ENCODE results near the gene UGT2B17.
"Not testable (repeated sequence)": the region's sequence is repeated elsewhere in the genome, so short reads cannot be mapped to it uniquely, and the experiment has no call there.

UGT2B17 gene

DNA sequence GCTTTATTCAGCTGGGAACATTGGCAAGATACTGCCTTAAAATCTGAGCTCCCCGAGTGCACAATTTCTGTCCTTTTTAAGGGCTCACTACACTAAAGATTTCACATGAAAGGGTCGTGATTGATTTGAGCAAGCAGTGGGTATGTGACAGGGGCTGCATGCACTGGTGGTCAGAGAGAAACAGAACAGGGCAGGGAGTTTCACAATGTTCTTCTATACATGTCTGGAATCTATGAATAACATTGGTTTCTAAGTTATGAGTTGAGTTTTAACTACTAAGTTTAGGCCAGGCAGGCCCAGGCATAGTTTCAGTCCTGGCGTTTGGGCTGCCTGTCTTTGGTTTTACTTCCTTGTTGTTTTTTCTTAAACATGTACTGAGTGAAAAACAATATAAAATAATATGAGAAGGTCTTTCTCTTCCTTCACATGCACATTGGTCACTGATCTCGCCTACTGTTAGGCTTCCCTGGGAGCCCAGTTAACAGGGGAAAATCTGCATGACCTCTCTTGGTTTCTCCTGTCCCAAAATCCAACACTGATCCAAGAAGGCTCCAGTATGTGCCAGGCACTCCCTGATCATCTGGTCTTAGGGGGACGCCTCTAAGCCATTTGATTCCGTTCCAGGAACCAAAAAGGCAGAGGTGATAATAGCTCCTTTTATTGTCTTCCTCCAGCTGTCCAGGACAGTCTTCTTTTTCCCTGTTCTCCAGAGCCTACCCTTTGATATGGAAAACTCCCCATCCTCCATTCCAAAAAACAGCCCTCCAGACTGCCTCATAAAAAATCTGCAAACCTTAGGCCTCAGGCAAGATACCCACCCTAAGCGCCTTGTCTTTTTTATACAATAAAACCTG, at the start of gene UGT2B17:
Gene UGT2B17, minus strand, starts transcription at position 51 of the 854 bp plus-strand sequence. CDS start 7,838 bp downstream, outside the sequence.
- no peak for DNase-seq (ENCODE audit: low read depth)

DNA sequence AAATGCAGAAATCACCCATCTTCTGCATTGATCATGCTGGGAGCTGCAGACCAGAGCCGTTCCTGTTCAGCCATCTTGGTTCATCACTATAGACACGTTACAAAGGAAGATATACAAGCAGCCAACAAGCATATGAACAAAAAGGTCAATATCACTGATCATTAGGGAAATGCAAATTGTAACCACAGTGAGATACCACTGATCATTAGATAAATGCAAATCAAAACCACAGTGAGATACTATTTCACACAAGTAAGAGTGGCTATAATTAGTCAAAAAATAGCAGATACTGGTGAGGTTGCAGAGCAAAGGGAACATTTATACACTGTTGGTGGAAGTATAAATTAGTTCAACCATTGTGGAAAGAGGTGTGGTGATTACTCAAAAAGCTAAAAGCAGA, 46.6 kb upstream of the UGT2B17 start:
- DNase-seq (ENCODE audit: low read depth) = not testable (repeated sequence)

DNA sequence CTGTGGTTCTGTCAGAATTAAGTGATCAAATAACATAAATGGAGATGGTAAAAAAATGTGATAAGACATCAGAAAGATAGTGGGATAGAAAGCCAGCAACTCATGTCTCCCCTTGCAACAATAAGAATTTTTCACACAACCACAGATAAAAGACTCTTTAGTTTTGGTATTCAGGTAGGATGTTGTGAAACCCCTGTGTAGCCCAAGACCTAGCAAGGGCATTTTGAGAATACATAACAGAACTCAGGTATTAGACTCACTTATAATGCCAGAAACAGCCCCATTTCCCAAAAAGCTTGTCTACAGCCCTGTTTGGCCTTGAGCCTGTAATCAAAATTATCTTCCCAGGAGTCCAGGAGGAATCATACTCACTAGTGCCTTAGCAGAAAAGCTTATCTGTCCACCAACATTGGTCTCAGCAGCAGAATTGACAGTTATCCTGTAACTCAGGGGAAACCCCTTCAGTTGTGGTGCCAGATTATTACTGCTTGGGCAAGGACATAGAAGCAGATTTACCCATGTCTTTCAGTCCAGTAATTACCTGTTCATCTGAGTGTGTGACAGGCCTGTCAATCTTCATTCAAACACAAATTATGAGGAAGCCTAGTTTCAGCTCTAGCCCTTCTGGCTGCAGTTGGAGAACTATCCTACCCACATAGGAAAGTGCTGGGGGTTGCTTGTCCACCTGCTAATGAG, 41.0 kb upstream of the UGT2B17 start:
- DNase-seq (ENCODE audit: low read depth) = no peak

- DNase-seq (ENCODE audit: low read depth) = no peak
Measured at GRCh38 chr4:68615699-68616422, 39.7 kb upstream of the UGT2B17 start.

DNA sequence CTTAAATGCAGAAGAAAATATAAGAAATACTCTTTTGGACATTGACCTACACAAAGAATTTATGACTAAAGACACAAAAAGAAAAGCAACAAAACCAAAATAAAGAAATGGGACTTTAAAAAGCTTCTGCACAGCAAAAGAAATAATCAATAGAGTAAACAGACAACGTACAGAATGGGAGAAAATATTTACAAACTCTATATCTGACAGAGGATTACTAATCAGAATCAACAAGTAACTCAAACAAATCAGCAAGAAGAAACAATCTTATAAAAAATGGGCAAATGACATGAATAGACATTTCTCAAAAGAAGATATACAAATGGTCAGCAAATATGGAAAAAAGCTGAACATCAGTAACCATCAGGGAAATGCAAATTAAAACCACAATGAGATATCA, 37.6 kb upstream of the UGT2B17 start:
- no peak for DNase-seq (ENCODE audit: low read depth)

- no peak for DNase-seq (ENCODE audit: low read depth)
Measured at GRCh38 chr4:68606240-68606639, 30.1 kb upstream of the UGT2B17 start.

DNA sequence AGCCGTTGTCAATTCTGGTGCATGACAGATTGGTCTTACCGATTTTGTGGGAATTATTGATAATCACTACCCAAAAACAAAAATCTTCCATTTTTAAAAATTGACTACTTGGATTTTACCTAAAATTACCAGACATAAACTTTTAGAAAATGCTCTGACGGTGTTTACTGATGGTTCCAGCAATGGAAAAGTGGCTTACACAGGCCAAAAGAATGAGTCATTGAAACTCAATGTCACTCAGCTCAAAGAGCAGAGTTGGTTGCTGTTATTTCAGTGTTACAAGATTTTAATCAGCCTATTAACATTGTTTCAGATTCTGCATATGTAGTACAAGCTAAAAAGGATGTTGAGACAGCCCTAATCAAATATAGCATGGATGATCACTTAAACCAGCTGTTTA, 23.0 kb upstream of the UGT2B17 start:
- DNase-seq (ENCODE audit: low read depth) = no peak

DNA sequence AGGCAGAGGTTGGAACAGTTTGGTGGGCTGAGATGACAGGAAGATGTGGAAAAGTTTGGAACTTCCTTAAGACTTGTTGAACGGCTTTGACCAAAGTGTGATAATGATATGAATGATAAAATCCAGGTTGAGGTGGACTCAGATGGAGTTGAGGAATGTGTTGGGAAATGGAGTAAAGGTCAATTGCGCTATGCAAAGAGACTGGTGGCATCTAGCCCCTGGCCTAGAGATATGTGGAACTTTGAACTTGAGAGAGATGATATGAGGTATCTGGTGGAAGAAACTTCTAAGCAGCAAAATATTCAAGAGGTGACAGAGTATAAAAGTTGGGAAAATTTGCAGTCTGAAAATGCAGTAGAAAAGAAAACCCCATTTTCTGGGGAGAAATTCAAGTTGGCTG, 21.4 kb upstream of the UGT2B17 start:
- no peak for DNase-seq (ENCODE audit: low read depth)

DNA sequence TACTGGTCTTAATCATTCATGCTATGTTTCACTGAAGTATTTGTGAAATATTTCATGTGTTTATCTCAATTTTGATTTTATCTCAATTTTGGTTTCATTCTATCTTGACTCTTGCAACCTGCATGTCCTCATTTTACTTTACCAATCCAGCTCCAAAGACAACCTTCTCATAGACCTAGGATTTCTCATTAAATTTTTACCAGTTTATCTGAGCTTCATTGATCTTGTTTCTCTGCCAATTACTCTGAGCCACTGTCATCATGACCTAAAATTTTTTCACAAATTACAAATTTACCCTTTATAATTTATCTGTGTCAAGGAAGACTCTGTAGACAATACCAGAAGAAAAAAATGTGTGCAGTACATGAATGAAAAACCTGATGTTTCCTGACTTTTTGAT, 18.6 kb upstream of the UGT2B17 start:
- DNase-seq (ENCODE audit: low read depth) = no peak

DNA sequence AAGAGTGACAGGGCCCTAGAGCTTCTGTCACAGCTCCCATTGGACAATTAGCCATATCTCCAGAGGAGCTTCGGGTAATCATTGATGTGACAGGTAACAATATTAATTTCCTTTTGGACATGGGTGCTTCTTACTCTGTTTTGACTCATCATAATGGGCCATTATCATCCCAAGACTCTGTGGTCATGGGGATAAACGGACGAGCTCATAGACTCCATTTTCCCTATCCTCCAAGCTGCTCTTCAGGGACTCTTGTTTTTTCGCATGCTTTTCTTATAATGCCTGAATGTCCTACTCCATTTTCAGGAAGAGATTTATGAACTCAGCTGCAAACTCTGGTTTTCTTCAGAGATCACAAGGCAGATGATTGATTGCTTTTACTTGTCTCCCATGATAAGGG, 17.0 kb upstream of the UGT2B17 start:
- no peak for DNase-seq (ENCODE audit: low read depth)

DNA sequence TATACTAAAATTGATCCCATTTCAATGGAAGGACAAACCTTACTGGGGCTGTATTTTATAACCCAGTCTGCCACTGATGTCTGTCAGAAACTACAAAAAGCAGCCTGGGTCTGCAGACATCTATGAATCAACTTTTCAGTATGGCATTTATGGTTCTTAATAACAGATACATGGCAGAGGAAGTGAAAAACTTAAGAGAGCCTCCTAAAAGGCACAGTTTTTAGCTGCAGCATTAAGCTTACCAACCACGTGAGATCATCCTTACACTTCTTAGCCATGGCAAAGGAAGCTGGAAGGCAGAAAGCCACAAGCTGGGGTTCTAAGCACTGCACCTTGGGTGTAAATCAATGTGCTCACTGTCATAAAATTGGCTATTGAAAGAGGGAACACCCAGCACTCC, 16.6 kb upstream of the UGT2B17 start:
- no peak for DNase-seq (ENCODE audit: low read depth)

DNA sequence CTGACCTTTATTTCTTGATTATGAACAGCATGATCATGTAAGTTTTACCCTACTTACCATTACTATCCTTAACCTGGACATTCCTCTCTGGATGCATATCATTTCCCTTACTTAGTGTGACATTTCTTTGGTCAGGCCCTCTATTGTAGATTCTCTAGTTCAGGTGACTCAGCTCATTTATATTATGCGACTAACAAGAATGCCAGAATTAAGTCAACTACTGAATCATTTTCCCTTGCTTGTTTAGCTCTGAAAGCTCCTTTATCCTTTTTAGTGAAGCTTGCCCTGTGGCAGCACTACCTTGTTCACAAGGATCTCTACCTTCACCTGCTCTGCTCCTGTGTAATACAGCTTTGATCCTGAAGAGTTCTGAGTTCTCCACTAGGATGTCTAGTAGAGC, 15.1 kb upstream of the UGT2B17 start:
- DNase-seq (ENCODE audit: low read depth) = no peak

DNA sequence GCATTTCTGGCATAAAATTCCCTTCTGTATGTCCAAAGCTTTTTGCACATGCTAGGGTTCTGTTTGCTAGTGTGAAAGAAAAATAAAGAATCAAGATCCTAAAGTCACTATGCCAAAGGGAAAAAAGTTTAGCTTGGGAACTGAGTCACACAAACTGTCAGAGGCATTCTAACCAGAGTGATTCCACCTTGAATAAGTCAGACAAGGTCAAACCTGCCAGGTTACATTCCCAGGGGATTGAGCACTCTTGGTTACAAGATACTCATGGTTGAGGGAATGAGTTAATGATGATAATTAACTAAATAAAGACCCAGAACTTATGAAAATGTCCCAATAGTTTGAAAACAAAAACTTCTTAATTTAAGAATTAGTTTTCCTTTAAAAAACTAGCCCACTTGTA, 13.7 kb upstream of the UGT2B17 start:
- DNase-seq (ENCODE audit: low read depth) = no peak

DNA sequence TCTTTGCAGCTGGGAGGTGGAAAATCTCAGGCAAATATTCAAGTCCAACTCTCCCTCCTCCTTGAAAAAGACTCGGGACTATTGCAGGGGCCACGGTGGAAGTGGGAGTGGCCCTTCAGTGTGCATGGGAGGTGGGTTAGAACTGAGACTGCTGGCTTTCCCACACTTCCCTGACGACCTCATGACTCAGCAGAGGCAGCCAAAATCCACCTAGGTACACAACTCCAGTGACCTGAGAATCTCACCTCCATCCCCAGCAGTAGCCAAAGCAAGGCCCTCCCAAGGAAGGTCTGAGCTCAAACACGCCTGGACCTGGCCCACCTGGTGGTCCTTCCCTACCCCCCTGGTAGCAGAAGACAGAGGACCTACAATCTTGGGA, 6.2 kb upstream of the UGT2B17 start:
- no peak for DNase-seq (ENCODE audit: low read depth)

- no peak for DNase-seq (ENCODE audit: low read depth)
Measured at GRCh38 chr4:68581383-68582338, 5.5 kb upstream of the UGT2B17 start.

DNA sequence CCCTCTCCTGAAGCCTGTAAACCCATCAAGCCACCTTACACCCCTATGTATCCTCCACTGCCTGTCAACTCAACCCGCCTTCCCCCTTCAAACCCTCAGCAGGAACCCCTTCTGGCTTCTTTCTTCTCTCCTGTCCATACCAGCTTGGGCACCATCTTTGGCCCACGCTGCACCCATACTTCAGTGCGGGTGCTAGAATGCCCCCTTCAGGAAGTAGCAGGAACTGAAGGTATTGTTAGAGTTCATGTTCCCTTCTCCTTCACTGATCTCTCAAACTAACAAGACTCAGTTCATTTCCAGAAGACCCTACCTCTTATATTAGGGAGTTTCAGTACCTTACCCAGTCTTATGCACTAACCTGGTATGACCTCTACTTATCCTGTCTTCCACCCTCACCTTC, 1.5 kb upstream of the UGT2B17 start:
- DNase-seq (ENCODE audit: low read depth) = no peak

- not testable (repeated sequence) for DNase-seq (ENCODE audit: low read depth)
Measured at GRCh38 chr4:68575636-68576035, 486 bp downstream of the UGT2B17 start.

GRCh38 chr4:68575081-68575480, 1.0 kb downstream of the UGT2B17 start:
- no peak for DNase-seq (ENCODE audit: low read depth)

DNA sequence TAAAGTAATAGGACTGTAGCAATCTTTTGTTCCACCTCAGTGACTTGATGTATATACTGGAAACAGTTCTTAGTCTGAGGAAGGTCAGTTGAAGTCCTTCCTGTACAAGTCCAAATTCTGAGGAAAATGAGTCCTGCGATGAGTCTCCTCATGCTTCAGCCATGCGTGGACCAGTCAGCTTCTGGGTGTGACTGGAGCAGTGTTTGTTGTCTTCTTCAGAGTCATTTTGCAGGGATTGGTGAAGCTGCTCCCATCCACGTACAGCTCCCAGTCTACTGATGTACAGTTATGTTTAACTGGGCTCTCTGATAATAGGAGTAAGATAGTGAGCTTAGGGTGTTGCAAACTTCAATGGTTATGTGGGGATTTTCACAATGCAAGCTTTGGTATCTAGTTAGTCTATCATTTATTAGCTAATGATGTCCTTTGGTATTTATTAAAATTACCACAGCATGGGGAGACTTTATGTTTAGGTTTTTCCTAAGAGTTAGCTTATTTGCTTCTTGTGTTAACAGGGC, 3.4 kb downstream of the UGT2B17 start:
- no peak for DNase-seq (ENCODE audit: low read depth)

DNA sequence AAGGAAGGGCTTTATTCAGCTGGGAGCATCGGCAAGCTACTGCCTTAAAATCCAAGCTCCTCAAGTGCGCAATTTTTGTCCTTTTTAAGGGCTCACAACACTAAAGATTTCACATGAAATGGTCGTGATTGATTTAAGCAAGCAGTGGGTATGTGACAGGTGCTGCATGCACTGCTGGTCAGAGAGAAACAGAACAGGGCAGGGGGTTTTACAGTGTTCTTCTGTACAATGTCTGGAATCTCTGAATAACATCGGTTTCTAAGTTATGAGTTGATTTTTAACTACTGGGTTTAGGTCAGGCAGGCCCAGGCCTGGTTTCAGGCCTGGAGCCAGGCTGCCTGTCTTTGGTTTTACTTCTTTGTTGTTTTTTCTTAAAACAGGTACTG, 6.0 kb downstream of the UGT2B17 start:
- DNase-seq (ENCODE audit: low read depth) = no peak

GRCh38 chr4:68569466-68570121, 6.5 kb downstream of the UGT2B17 start:
- no peak for DNase-seq (ENCODE audit: low read depth)
